GM18519 (cell line): ENCODE measurements around the gene TEX261.

Experiments
- ATAC-seq: cut with Tn5 transposase; IDR thresholded peaks from one replicate; pipeline ENCODE4 v1.9.1; 2021; ENCODE audit warnings: mild to moderate bottlenecking, moderate library complexity; ENCODE audit not compliant: unreplicated experiment, low FRiP score

TEX261 gene

DNA sequence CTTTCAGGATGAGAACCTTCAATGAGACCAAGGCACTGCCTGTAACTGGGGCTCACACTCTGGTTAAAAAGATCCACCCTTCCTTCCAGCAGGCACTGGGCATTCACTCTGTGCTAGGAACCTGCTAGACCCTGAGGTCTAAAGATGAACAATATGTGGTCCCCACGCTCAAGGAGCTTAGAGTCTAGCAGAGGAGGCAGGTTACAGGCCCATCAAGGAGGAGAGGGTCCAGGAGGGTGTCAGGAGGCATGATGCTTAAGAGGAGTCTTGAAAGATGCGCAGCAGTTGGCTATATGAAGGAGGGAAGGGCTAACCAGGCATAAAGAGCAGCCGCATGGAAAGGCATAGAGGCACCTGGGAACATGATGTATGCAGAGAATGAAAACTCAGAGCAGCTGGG, 11.7 kb downstream of the TEX261 start:
- no peak for ATAC-seq

DNA sequence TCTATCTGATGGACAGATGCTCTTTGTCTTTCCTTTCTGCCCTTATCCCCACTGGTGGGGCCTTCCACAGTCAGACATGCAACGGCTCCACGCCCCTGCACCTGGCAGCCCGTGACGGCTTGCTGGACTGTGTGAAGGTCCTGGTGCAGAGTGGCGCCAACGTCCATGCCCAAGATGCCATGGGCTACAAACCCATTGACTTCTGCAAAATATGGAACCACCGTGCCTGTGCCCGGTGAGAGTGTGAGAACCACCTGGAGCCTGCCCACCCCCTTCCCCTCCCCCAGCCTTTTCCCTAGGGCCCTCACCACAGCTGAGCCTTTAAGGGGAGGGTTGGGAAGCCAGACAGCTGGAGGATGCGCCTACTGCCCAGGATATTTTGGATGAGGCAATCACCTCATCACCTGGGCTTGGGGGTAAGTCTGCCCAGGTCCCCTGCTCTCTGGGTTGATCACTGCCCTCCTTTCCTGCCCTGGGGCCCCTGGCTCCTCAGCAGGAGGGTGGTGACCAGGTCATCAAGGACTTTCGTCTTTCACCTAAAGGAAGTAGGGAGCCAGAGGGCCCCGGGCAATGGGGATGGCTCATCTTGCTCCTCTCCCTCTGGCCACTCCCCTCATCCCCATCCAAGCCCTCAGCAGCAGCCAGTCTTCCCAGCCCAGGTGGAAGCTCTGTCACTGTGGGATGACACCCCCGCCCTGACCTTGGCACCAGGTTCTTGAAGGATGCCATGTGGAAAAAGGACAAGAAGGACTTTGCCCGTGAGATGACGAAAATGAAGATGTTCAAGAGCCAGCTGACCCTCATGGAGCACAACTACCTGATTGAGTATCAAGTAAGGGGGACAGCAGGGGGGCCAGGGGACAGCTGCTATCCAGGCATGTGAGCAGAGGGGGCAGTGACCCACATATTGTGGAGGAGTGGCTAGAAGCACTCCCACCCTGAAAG, 12.5 kb downstream of the TEX261 start:
- no peak for ATAC-seq

DNA sequence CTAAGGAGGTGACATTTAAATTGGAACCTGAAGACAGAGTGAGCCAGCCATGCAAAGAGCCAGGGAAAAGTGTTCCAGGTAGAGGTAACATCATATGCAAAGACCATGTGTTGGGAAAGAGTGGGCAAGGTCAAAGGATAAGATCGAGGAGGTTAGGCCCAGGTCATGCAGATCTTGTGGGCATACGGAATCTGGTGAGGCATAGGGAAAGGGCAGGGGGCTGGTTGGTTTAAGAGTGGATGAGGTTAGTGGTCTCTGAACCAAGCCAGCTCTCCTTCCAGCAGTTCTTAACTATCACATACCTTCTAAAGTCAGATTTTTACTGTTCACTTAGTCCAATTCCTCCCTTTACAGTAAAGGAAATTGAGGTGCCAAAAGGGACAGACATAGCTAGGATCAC, 13.3 kb downstream of the TEX261 start:
- ATAC-seq: no peak

DNA sequence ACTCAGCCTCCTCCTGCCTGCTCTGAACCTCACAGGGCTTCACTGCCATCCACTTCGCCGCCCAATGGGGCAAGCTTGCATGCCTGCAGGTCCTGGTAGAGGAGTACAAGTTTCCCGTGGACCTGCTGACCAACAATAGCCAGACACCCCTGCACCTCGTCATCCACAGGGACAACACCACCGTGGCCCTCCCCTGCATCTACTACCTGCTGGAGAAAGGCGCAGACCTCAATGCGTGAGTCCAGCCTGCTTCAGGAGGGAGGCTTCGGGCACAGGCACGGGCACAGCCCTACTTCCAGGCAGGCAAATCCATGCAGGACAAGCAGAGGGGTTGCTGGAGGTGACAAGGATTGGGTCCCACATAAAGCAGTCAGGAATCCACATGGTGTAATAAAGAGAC, 15.0 kb downstream of the TEX261 start:
- no peak for ATAC-seq

DNA sequence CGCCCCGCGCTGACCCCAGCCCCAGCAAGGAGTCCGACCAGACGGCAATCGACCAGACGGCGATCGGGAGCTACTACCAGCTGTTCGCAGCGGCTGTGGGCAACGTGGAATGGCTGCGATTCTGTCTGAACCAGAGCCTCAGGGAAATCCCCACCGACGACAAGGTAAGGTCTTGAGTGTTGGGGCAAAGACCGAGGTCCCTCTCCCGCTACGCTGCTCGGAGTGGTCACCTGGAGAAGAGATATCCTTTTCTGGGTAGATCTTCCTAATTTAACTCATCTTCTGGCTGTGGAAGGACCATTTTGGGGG, 15.5 kb downstream of the TEX261 start:
- ATAC-seq: no peak

DNA sequence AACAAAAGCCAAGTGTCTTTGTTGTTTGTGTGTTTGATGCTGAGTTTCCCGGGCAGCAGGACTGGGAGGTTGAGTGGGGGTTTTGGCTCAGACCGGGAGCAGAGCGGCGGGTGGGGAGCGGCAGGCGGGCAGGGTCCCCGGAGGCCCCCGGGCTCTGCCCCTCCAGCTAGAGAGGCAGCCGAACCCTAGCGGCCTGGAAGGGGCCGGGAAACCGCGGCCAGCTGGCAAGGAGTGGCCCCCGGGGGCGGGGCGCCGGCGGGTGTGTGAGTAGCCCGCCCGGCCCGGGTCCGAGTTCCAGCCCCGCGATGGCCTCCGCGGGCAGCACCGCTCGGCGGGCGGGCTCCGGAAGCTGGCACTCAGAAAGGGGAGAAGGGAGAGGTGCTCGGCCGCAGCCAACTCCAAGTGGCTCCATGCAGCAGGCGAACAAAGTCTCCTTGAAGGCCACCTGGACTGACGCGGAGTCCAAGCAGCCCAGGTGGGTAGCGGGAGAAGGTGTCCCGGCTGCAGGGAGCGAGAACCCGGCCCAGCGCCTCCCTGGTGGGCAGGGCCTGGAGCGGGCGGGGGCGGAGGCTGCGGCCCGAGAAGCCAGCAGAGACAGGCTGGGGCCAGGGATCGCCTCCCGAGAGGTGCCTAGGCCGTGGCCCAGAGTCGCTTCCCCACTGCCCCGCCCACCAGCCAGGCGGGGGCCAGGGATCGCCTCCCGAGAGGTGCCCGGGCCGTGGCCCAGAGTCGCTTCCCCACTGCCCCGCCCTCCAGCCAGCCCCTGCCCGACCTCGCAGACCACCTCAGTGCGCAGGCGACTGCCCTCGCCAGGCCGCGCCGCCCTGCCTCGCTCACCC, 16.1 kb downstream of the TEX261 start, which contains the start of gene ANKRD53:
Gene ANKRD53 (plus strand): TSS at position 290 of the 839 bp plus-strand sequence. CDS start 16 bp downstream, at position 306.
- no peak for ATAC-seq

DNA sequence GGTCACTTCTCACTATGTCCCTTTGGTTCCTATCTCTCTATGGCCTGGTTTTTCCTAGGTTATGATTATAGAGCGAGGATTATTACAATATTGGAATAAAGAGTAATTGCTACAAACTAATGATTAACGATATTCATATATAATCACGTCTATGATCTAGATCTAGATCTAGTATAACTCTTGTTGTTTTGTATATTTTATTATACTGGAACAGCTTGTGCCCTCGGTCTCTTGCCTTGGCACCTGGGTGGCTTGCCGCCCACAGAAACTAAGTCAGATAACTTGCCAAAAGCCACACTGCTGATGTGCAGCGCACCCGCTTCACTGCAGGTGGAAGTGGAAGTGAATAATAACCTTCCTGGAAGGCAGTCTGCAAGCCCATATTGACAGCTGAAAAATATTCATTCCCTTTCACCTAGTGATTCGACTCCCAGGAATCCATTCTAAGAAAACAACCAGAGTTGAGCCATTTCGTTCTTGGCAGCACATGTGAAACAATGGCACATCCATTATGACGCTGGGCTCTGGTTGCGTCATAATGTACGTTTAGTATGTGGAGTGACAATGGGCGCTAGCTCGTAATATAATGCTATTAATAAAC, 17.0 kb downstream of the TEX261 start:
- ATAC-seq: no peak

DNA sequence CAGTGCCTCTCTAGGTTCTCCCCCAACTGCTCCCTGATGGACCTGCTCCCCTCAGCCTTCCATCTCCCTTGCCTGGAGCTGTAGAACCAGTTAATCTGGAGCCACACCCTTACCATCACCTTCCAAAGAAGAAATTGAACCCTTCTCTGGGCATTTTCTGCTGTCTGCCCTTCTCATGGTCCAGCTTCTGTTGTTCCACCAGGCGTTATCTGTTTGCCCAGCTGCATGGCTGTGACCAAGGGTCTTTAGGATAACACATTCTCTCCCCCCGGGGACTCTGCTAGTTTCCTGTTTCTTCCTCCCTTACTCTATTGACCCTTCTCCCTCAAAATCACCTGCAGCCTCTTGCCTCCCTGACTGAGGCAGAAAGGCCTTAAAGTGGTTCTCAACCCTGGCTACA, 19.4 kb downstream of the TEX261 start:
- no peak for ATAC-seq

DNA sequence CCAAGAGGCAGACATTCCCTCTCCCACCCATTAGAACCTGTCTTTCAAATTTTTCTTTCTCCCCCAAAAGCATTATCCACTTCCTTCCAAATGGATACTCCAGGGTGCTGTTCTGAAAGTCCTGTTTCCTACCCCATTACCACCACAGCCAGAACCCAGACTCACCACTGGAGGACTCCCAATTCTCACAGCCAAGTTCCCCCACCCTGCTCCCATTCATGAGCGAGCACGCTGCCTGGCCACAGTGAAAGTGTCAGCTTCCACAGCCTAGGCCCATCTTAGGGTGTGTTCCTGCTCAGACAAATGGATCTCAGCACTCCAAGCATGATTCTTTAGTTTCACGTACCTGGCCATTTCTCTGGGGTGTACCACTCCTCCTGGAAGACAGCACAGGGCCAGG, 20.1 kb downstream of the TEX261 start:
- ATAC-seq: no peak

DNA sequence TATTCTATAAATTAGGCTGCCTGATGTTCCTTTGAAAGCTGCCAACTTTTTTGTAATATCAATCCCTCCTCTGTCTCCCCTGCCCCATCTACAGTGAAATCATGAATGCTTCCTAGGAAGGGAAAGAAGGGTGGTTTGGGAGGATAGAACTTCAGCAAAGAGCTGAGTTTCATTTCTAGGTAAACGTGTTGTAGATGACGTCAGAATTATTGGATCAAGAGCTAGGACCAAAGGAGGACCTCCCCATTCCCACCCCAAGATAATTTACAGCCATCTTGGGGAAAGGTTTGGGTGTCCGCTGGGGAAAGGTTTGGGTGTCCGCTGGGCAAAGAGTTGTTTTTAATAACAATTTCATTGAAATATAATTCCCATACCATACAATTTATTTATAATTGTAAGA, 27.5 kb downstream of the TEX261 start:
- ATAC-seq: no peak

DNA sequence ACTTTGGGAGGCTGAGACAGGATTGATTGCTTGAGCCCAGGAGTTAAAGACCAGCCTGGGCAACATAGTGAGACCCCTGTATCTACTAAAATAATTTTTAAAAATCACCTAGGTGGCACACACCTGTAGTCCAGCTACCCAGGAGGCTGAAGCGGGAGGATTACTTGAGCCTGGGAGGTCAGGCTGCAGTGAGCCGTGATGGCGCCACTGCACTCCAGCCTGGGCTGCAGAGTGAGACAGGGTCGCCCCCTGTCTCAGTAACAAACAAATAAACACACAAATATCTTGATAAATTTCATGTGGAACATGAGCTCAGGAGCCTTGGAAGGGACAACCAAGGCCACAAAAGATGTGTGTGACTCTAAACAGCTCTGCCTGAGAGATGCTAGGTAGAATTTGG, 28.0 kb downstream of the TEX261 start:
- ATAC-seq: no peak

DNA sequence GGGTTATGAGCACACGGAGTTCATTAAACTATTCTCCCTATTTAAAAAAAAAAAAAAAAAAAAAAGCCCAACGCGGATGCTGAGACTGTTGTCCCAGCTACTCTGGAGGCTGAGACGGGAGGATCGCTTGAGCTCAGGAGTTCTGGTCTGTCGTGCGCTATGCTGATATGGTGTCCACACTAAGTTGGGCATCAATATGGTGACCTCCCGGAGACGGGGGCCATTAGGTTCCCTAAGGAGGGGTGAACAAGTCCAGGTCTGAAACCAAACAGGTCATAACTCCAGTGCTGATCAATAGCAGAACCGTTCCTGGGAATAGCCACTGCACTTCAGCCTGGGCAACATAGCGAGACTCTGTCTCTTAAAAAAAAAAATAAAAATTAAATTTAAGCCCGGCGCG, 29.2 kb downstream of the TEX261 start:
- no peak for ATAC-seq

DNA sequence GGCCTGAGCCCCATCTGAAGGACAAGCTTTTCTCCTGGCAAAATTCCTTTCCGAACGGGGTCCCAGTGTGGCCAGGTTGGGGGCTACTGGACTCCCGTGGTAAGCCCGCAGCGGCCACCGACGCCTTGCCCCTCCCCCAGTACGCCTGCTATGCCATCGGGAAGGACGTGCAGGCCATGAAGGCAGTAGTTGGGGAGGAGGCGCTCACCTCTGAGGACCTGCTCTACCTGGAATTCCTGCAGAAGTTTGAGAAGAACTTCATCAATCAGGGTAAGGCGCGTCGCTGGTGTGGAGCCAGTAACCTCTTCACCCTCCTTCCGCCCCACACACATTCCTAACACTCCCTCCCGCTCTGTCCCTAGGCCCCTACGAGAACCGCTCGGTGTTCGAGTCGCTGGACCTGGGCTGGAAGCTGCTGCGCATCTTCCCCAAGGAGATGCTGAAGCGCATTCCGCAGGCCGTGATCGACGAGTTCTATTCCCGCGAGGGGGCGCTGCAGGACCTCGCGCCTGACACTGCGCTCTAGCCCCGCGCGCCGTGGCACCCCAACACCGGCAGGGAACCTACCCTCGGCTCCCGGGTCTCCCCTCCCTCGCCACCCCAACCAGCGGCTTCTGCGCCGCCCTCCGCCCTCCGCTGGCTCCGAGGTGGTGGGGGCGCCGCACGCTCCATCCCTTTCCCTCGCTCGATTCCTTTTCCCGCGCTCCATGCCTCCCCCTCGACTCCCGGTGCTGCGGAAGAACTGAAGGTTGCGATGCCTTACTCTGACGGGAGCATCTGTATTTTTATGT, 29.9 kb downstream of the TEX261 start:
- peak; percentile 62 for ATAC-seq

DNA sequence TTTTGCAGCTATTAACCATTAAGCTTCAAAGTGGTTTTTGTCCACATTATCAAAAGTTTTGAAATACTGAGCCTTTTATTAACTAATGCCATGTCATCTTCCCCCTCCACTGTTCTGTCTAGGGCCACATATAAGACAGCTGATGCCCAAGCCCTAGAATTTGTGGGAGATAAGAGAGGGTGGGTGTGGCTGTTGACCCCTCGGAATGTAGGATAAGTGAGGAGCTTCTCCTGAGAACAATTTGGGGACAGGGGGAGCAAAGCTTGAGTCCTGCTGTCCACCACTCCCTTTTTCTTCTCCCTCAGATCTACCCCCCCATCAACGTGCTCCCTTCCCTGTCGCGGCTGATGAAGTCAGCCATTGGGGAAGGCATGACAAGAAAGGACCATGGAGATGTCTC, 30.5 kb downstream of the TEX261 start:
- ATAC-seq: no peak

DNA sequence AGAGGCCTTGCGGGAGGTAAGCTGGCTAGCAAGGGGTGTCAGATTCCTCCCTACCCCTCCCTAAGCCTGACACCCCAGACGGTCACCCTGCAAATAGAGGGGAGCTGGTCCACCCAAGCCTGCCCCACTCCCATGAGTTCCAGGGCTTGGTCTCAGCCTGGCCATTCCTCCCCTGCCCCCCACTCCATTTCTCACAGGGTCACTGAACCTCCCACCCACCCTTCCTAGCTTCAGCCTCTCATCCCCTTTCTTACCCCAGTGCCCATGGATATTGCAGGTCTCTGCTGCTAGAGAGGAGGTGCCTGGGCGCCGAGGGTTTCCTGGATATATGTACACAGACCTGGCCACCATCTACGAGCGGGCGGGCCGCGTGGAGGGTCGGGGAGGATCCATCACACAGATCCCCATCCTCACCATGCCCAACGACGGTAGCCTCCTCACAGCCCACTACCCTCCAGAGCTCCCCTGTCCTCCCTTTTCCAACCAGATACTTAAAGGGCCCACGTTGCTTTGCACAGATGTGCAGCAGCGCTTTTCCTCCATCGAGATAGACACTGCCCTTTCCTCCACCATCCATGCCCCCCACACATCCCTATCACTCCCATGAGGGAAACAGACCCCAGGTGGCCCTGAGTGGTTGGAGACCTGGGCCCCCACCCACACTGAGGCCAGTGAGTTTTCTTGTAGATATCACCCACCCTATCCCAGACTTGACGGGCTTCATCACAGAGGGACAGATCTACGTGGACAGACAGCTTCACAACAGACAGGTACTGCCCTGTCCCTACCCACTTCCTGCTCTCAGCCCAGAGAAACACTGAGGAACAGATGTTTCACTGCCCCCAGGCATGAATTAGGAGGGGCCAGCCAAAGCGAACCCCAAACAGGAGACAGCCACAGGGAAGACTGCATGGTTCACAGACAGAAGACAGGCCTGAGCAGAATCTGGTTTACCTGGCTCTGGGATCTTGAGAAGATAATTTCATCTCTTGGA, 31.5 kb downstream of the TEX261 start:
- ATAC-seq: no peak

DNA sequence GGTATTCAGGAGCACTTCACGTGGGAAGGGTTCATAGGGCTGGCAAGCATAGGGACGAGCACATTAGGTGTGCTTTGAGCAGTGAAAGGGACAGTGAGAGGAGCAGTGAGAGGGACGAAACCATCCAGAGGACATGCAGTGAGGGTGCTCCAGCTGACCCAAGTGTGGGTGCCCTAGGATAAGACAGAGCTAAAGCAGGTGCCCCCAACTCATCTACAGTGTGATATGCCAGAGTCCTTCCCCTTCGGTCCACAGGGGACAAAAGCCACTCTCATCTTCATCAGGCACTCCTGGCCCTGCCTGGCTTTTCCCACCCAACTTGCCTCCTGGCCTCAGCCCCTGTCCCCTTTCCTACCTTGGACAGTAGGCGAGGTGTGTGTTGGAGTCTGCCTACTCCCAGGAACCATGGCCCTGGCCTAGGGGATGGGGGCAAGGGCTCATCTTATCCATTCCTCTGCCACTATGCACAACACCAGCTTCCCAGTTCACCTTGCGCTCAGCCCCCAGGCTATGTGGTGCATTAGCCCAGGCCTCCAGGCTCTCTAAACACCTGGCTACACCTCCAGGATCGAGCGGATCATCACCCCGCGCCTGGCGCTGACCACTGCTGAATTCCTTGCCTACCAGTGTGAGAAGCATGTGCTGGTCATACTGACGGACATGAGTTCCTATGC, 32.3 kb downstream of the TEX261 start:
- ATAC-seq: no peak

DNA sequence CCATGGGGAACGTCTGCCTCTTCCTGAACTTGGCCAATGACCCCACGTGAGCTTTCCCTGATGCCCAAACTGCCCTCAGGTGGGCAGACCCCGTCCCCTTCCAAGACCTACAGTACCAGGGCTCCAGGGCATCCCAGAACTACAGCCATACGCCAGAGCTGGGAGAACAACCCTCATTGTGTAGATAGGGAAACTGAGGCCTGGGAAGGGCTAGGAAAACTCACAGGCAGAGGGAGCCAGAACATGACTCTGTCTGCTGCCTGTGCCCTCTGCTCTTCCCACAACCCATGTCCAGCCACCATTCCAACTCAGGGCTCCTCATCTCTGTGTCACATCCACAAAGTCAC, 33.1 kb downstream of the TEX261 start:
- no peak for ATAC-seq

DNA sequence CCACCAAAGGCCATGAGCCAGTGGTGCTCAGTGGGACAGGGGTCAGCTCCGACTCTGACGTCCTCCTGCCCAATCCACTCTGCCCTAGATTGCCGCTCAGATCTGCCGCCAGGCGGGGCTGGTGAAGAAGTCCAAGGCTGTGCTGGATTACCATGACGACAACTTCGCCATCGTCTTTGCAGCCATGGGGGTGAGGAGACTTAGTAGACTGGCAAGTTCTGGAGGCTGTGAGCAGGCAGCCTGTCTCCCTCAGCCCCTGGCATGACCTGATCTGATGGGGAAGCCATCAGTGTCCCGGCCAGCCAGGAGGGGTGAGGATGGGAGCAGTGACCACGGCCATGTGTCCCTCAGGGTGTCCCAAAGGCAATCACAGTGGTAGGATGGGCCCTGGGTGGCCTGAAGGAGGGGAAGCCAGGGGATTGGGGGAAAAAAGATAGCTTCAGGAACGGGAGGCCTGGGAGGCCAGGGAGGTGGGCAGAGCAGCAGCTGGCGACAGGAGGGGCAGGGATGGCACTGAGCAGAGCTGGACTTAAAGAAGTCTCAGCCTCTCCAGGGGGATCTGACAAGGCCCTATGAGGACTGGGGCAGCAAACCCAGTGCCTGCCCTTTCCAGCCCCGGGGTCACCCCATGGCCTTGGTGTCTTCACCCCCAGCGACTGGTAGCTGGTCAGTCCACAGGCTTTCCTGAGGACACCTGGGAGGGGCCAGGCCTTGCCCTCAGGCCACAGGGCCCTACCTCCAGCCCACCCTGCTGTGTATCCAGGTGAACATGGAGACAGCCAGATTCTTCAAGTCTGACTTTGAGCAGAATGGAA, 33.6 kb downstream of the TEX261 start:
- ATAC-seq: no peak
